GM12878 (cell line): Measurements from ENCODE around the gene UBE2G2.
A peak's percentile ranks its signal among the peaks of the same experiment; 100 is the strongest.

Experiments used
- POLR2A ChIP-seq: IDR thresholded peaks from 2 replicates; pipeline ENCODE4 v1.6.1; 2011; ENCODE audit warnings: low read depth, mild to moderate bottlenecking, low read length
- TBL1XR1 ChIP-seq: IDR thresholded peaks from 2 replicates; pipeline ENCODE4 v1.6.1; 2012; ENCODE audit warnings: low read depth, low read length, improper control_type of control experiment
- TF ChIP-seq, protein P1 (sequence below), 3 experiments: IDR thresholded peaks in 2 of 3; conservative IDR thresholded peaks in 1 of 3; 2 replicates each; pipeline ENCODE4 v1.5.1; 2011; ENCODE audit warnings: low read depth in 3 of 3, low read length in 3 of 3, mild to moderate bottlenecking in 3 of 3, control low read depth in 2 of 3, moderate library complexity in 2 of 3, inconsistent platforms in 1 of 3, mixed read lengths in 1 of 3; ENCODE audit not compliant: control insufficient read depth in 2 of 3, insufficient read depth in 1 of 3; ENCODE audit errors: extremely low read depth in 1 of 3
- TF ChIP-seq, protein P2 (sequence below): IDR thresholded peaks from 2 replicates; pipeline ENCODE4 v1.6.1; 2011; ENCODE audit warnings: borderline replicate concordance, low read depth, mild to moderate bottlenecking, moderate library complexity, mixed read lengths, low read length; ENCODE audit not compliant: insufficient read depth; ENCODE audit errors: extremely low read length
- TF ChIP-seq, protein P3 (sequence below): IDR thresholded peaks from 2 replicates; pipeline ENCODE4 v1.6.1; 2012; ENCODE audit warnings: low read depth, low read length, improper control_type of control experiment
- TF ChIP-seq, protein P4 (sequence below): IDR thresholded peaks from 2 replicates; pipeline ENCODE4 v1.6.1; 2011; ENCODE audit warnings: low read depth, low read length, improper control_type of control experiment, borderline replicate concordance

DNA sequence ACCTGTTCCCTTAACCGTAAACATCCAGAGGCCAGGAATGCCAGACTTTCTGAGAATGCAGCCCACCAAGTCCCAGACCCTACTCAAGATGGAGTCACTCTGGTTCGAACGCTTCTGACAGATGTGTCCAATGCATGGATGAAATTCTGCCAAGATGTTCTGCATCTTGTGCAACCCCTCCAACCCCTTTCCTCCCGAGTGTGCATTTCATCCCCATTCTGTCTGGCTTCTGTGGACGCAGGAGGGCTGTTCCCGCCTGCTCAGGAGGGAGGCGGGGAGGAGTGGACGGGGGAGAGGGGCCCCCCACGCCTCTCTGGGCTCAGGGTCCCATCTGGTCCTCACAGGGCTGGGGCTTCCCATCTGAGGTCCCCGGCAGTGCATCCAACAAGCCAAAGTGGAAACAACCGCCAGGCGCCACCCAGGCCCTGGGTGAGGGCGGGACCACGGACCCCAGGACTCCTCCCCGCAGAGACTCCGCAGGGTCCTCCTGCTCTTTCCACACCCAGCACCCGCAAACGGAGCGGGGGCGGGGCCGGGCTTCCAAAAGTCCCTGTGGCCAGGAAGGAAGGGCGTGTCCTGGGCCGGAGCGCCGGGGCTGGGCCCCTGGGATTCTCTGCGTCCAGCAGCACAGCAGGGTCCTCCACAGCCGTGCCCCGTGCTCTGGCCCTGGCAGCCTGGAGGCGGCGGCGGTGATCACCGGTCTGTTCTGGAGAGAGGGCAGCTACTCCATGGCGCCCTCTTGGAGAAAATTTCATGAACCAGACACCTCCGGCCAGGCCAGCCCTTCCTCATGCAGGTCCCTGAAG is 44.0 kb upstream of the UBE2G2 start:
- TF ChIP-seq, protein P1, sequence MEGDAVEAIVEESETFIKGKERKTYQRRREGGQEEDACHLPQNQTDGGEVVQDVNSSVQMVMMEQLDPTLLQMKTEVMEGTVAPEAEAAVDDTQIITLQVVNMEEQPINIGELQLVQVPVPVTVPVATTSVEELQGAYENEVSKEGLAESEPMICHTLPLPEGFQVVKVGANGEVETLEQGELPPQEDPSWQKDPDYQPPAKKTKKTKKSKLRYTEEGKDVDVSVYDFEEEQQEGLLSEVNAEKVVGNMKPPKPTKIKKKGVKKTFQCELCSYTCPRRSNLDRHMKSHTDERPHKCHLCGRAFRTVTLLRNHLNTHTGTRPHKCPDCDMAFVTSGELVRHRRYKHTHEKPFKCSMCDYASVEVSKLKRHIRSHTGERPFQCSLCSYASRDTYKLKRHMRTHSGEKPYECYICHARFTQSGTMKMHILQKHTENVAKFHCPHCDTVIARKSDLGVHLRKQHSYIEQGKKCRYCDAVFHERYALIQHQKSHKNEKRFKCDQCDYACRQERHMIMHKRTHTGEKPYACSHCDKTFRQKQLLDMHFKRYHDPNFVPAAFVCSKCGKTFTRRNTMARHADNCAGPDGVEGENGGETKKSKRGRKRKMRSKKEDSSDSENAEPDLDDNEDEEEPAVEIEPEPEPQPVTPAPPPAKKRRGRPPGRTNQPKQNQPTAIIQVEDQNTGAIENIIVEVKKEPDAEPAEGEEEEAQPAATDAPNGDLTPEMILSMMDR (IDR thresholded peaks at IDR 0.05 in 2 of 3, conservative IDR thresholded peaks at IDR 0.05 in 1 of 3; ENCODE audit: control insufficient read depth in 2 of 3, extremely low read depth in 1 of 3, insufficient read depth in 1 of 3, low read depth in 3 of 3, low read length in 3 of 3), result peak; percentile 18 to 32 (median 27); a peak in 4 of 6 replicates
- TF ChIP-seq, protein P2, sequence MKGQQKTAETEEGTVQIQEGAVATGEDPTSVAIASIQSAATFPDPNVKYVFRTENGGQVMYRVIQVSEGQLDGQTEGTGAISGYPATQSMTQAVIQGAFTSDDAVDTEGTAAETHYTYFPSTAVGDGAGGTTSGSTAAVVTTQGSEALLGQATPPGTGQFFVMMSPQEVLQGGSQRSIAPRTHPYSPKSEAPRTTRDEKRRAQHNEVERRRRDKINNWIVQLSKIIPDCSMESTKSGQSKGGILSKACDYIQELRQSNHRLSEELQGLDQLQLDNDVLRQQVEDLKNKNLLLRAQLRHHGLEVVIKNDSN, result no peak
- TF ChIP-seq, protein P3, sequence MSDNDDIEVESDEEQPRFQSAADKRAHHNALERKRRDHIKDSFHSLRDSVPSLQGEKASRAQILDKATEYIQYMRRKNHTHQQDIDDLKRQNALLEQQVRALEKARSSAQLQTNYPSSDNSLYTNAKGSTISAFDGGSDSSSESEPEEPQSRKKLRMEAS, result no peak
- TF ChIP-seq POLR2A (no peak), TBL1XR1 (no peak)
- TF ChIP-seq, protein P4, sequence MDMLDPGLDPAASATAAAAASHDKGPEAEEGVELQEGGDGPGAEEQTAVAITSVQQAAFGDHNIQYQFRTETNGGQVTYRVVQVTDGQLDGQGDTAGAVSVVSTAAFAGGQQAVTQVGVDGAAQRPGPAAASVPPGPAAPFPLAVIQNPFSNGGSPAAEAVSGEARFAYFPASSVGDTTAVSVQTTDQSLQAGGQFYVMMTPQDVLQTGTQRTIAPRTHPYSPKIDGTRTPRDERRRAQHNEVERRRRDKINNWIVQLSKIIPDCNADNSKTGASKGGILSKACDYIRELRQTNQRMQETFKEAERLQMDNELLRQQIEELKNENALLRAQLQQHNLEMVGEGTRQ, result no peak
